Right kidney (tissue), 1 donor: Measurements from ENCODE around the gene ZMYND8.
"Not testable (repeated sequence)": the region's sequence is repeated elsewhere in the genome, so short reads cannot be mapped to it uniquely, and the experiment has no call there.

Source experiments
- DNase-seq: peaks from one replicate; pipeline ENCODE4 v3.0.0-alpha.2; 2016

ZMYND8 gene

GRCh38 chr20:47284373-47284772, 72.1 kb downstream of the ZMYND8 start:
- DNase-seq = no peak

DNA sequence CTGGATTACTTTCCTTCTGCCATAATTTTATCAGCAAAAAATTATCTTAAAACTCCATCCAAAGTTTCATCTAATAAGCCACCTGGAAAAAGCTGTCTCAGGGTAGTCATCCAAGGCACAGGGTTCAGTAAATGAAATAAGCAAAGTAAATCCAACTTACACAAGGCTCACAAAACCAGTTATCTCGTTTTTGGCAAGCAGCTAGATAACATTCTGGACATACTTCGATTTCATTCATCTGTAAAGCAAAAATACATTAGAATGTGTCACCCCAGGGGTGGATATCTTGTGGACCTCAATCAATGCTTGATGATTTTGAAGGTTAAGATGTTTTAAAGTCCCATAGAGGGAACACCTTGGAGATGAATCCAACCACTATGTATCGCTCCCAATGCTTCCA, 73.1 kb downstream of the ZMYND8 start:
- no peak for DNase-seq

GRCh38 chr20:47282864-47283263, 73.6 kb downstream of the ZMYND8 start:
- DNase-seq = no peak

DNA sequence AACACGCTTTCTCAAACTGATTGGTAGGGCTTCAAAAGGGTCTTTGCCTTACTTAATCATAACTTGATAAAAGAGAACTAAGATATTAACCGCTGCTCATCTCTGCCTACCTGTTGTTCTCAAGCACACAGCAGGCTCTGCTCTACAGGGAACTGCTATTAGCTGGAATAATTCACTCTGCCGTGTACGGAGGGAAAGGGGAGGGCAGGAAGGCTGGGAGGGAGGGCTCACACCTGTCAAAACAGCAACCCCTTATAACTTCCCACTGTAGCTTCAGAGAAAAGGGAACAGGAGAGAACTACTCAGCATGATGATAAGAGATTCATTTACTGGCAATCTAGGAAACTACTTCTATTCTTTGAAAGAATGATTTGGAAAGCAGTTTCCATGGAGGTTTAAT, 75.1 kb downstream of the ZMYND8 start:
- no peak for DNase-seq

GRCh38 chr20:47280668-47281067, 75.8 kb downstream of the ZMYND8 start:
- DNase-seq = no peak

GRCh38 chr20:47280228-47280627, 76.3 kb downstream of the ZMYND8 start:
- DNase-seq = no peak

GRCh38 chr20:47278907-47279348, 77.6 kb downstream of the ZMYND8 start:
- DNase-seq = no peak

DNA sequence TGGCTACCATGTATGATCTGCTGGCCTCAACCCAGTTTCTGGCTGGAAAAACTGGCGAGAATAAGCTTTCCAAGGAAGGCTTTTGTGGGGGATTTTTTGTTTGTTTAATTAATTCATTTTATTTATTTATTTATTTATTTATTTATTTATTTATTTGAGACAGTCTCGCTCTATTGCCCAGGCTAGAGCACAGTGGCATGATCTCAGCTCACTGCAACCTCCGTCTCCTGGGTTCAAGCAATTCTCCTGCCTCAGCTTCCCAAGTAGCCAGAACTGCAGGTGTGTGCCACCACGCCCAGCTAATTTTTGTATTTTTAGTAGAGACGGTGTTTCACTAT, 79.0 kb downstream of the ZMYND8 start:
- DNase-seq = not testable (repeated sequence)

GRCh38 chr20:47276851-47277534, 79.5 kb downstream of the ZMYND8 start:
- no peak for DNase-seq

DNA sequence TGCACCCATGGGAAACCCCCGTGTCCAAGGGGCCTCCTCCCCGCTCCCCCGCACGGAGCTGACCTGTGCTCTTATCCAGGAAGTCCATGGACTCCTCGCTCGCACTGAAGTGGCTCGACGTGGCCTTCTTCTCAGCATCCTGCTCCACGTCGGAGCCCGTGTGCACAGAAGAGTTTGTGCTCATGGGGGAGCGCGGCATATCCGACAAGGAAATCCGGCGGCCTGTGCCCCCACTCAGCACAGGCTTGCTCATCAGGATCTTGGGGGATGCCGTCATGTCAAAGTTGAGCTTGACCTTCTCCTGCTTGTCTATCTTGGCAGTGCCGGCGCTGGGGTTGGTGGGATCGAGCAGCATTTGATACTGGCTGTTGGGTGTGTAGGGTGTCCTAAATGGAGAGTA, 80.2 kb downstream of the ZMYND8 start:
- DNase-seq = no peak

DNA sequence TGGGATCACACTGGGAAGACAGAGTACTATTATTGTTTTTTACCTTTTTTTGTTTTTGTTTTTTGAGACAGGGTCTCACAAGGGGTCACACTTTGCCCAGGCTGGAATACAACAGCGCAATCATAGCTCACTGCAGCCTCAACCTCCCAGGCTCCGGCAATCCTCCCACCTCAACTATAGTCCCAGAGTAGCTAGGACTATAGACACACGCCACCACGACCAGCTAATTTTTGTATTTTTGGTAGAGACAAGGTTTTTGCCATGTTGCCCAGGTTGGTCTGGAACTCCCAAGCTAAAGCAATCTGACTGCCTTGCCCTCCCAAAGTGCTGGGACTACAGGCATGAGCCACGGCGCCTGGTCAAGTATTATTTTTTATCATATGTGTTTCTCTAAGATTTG, 81.0 kb downstream of the ZMYND8 start:
- DNase-seq = no peak

GRCh38 chr20:47274401-47275108, 81.9 kb downstream of the ZMYND8 start:
- no peak for DNase-seq

DNA sequence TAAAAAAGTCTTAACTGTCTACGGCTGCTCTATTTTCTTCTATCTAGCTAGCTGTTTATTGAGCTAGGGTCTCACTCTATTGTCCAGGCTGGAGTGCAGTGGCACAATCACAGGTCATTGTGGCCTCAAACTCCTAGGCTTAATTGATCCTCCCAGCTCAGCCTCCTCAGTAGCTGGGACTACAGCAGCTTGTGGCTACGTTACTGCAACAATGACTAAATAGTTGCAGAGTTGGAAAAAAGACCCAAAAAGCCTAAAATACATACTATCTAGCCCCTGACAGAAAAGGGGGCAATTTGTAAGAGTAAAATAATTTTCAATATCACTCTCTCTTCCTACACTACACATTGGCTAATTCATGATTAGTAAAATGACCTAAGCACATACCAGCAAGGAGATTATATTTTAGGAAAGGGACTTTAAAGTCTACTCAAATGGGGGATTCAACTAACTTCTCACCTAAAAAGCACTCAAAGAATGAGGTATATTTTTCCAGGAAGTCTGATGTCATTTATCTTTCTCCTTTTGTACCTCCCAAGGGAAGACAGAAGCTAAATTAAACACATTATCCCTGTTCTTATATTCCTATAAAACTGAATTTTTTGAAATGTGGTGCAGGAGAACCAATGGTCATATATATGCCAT, 82.8 kb downstream of the ZMYND8 start:
- DNase-seq = no peak

DNA sequence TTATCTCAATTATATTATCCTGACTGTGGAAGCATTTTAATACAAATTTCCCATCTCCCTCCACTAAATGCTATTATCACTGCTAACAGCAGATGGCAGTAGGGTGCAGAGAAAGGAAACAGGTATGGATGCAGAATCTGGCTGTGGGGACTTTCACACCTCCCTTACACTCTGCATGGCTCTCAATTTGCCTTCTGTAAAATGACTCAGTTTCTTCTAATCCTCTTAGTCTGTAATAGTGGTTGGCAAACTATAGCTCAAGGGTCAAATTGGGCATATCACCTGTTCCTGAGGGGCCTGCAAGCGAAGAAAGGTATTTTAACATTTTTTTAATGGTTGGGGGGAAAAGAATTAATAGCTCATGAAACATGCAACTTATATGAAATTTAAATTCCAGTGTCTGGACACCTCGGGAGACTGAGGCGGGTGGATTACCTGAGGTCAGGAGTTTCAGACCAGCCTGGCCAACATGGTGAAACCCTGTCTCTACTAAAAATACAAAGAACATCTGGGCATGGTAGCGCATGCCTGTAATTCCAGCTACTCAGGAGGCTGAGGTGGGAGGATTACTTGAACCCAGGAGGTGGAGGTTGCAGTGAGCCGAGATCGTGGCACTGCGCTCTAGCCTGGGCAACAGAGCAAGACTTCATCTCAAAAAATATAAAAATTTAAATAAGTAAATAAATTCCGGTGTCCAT, 83.5 kb downstream of the ZMYND8 start:
- DNase-seq = peak; percentile 57

GRCh38 chr20:47271046-47271615, 85.4 kb downstream of the ZMYND8 start:
- DNase-seq = no peak

GRCh38 chr20:47269309-47270165, 87.0 kb downstream of the ZMYND8 start:
- DNase-seq = no peak

- no peak for DNase-seq
These were observed 88.9 kb downstream of the ZMYND8 start for GRCh38 chr20:47267621-47268020.

- DNase-seq = no peak
These were observed 89.5 kb downstream of the ZMYND8 start for GRCh38 chr20:47266847-47267515.

DNA sequence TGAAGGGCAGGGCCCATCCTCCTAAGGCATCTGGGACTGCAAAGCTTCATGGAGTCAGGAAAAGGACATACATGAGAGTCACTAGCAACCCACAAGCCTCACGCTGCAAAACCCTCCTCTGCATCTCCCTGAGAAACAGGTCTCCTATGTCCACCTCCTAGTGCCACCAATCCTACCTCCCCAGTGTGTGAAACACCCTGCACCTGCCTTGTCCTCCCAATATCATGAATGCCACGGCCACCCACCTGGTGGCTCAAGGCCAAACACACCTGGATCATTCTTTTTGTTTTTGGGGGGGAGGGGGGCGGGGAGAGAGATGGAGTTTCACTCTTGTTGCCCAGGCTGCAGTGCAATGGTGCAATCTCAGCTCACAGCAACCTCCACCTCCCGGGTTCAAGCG, 90.5 kb downstream of the ZMYND8 start:
- no peak for DNase-seq

DNA sequence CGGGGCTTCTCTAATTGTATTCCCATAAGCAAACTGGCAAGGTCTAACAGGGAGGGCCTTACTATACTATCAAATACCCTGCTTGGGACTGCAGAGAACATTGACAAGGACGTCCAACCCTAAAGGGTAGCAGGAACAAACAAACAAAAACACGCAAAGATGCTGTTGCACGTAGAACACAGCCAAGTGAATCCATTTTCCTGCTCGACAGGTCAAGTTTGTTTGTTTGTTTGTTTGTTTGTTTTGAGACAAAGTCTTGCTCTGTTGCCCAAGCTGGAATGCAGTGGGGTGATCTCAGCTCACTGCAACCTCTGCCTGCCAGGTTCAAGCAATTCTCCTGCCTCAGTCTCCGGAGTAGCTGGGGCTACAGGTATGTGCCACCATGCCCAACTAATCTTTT, 91.3 kb downstream of the ZMYND8 start:
- no peak for DNase-seq

DNA sequence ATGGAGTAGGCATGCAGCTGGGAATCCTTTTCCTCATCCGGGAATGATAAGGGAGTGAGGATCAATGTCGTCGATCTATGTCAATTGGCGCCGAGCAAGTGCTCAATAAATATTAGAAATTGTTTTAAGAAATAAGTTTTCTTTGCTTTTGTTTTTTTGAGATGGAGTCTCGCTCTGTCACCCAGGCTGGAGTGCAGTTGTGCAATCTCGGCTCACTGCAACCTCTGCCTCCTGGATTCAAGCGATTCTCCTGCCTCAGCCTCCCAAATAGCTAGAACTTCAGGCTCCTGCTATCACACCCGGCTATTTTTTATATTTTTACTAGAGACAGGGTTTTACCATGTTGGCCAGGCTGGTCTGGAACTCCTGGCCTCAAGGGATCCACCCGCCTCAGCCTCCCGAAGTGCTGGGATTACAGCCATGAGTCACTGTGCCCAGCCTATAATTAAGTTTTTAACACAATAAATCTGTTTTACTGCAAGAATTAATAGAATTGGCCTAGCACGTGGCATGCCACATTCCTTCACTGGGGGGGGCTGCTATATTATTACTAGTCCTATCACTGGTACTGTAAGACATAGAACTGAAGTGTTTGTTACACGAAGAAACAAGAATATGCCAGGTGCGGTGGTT, 92.2 kb downstream of the ZMYND8 start:
- not testable (repeated sequence) for DNase-seq
